ENCODE measurements around the gene SORBS1.

Gene SORBS1

DNA sequence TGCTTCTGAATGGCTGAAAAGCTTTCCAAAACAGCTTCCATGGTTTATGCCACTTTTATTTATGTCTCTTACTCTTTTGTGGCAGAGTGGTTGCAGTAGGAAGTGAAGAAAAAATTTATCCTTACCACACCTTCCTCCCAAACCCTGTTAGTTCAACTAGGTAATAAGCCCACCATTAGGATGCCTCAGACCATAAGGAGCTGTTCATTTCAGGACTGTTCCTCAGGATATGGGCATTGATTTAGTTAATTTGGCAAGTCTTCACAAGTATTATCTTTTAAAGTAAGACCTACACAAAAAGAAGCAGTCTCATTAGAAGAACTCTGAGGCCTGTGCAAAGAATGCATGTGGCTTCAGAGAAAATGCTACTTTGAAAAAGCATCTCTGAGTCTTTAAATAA is 187.5 kb downstream of the SORBS1 start:
- ATAC-seq (ENCODE audit: low read depth), result no peak
- Histone ChIP-seq H3K4me1 (ENCODE audit: insufficient read depth, poor library complexity, severe bottlenecking) (no peaks in the 10 kb centered on the region), H3K4me3 (ENCODE audit: severe bottlenecking) (no peak overlapping the region), H3K36me3 (ENCODE audit: low read depth) (no peaks in the 10 kb centered on the region), H3K27ac (ENCODE audit: poor library complexity, severe bottlenecking) (no peak overlapping the region), H3K27me3 (ENCODE audit: insufficient read depth, poor library complexity, severe bottlenecking) (peaks cover 6% of the 10 kb centered on the region), H3K9me3 (ENCODE audit: severe bottlenecking) (no peaks in the 10 kb centered on the region)
- no peak for DNase-seq (ENCODE audit: low spot score)
- TF ChIP-seq, protein P1, sequence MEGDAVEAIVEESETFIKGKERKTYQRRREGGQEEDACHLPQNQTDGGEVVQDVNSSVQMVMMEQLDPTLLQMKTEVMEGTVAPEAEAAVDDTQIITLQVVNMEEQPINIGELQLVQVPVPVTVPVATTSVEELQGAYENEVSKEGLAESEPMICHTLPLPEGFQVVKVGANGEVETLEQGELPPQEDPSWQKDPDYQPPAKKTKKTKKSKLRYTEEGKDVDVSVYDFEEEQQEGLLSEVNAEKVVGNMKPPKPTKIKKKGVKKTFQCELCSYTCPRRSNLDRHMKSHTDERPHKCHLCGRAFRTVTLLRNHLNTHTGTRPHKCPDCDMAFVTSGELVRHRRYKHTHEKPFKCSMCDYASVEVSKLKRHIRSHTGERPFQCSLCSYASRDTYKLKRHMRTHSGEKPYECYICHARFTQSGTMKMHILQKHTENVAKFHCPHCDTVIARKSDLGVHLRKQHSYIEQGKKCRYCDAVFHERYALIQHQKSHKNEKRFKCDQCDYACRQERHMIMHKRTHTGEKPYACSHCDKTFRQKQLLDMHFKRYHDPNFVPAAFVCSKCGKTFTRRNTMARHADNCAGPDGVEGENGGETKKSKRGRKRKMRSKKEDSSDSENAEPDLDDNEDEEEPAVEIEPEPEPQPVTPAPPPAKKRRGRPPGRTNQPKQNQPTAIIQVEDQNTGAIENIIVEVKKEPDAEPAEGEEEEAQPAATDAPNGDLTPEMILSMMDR (IDR thresholded peaks at IDR 0.05; ENCODE audit: poor library complexity, severe bottlenecking), result no peak

DNA sequence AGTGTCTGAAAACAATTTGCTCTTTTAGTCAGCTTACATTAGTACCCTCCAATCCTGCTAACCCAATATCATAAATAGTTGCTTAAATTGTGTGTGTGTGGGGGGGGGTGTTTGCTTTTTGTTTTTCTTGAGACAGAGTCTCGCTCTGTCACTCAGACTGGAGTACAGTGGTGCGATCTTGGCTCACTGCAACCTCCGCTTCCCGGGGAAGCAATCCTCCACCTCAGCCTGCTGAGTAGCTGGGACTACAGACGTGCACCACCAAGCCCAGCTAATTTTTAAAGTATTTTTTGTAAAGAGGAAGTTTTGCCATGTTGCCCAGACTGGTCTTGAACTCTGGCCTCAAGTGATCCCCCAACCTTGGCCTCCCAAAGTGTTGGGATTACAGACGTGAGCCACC is 196.8 kb downstream of the SORBS1 start:
- DNase-seq (ENCODE audit: low spot score), result no peak
- Histone ChIP-seq H3K27ac (ENCODE audit: poor library complexity, severe bottlenecking) (no peak overlapping the region), H3K4me3 (ENCODE audit: severe bottlenecking) (no peak overlapping the region), H3K9me3 (ENCODE audit: severe bottlenecking) (no peaks in the 10 kb centered on the region), H3K27me3 (ENCODE audit: insufficient read depth, poor library complexity, severe bottlenecking) (no peaks in the 10 kb centered on the region), H3K4me1 (ENCODE audit: insufficient read depth, poor library complexity, severe bottlenecking) (peaks cover 8% of the 10 kb centered on the region), H3K36me3 (ENCODE audit: low read depth) (no peaks in the 10 kb centered on the region)
- TF ChIP-seq, protein P1 (IDR thresholded peaks at IDR 0.05; ENCODE audit: poor library complexity, severe bottlenecking), result no peak
- no peak for ATAC-seq (ENCODE audit: low read depth)

DNA sequence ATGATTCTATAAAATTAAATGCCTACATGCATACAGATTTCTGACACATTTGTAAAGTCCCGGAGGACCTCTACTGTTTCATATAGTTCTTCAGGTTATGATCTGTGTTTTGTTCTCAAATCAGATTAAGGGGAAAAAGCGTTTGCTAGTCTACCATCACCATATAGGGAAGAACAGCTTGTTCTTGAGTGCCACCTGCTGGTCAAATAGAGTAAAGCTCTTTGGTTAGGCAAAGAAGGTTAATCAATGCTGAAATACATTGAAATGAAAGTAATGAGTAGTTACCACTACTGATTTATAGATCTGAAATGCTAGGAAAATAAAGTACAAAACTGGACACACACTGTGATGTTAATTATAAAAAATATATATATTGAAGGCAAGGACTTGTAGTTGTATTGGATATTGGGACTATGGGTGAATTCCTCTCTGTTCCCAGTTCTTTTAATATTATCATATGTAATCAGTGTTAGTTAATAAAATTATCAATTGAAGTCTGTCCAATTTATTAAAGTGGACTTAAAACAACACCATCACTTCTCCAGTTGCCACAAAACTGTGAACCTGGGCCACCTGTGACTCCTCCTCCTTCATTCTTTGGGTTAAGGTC is 197.8 kb downstream of the SORBS1 start:
- no peak overlapping the region for H3K27ac ChIP-seq (ENCODE audit: poor library complexity, severe bottlenecking)
- H3K36me3 ChIP-seq (ENCODE audit: low read depth), result no peaks in the 10 kb centered on the region
- ATAC-seq (ENCODE audit: low read depth) (peak; percentile 55; the same call in 2 of the 3 replicates), DNase-seq (ENCODE audit: low spot score) (no peak)
- no peaks in the 10 kb centered on the region for H3K9me3 ChIP-seq (ENCODE audit: severe bottlenecking)
- no peak overlapping the region for H3K4me3 ChIP-seq (ENCODE audit: severe bottlenecking)
- TF ChIP-seq, protein P1 (IDR thresholded peaks at IDR 0.05; ENCODE audit: poor library complexity, severe bottlenecking), result peak; percentile 94
- H3K27me3 ChIP-seq (ENCODE audit: insufficient read depth, poor library complexity, severe bottlenecking), result no peaks in the 10 kb centered on the region
- peaks cover 15% of the 10 kb centered on the region for H3K4me1 ChIP-seq (ENCODE audit: insufficient read depth, poor library complexity, severe bottlenecking)

DNA sequence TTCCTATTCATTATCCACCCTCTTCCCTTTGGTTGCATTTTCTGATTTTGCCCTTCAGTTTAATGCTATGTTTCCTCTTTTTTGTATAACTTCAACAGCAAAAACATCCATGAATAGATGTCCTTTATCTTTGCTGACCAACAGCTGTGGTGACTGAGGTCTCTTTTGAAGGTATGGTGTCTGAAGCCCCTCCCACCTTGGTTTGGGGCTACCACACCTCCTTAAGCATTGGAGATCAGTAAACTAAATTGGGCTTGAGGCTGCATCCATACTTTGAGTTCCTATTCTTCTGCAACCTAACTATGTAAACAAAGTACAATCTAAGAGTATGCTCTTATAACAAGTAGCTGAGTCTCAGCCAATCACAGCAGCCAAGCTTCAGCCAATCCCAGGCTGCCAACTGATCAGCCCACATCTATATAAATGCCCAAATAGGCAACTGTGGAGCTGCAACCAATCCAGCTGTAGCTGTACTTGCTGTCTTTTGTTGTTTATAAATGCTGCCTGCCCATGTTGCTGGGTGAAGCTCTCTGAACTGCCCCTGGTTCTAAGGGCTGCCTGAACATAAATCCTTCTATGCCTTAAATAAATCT is 201.0 kb downstream of the SORBS1 start:
- H3K27me3 ChIP-seq (ENCODE audit: insufficient read depth, poor library complexity, severe bottlenecking), result no peaks in the 10 kb centered on the region
- no peaks in the 10 kb centered on the region for H3K36me3 ChIP-seq (ENCODE audit: low read depth)
- no peak for DNase-seq (ENCODE audit: low spot score)
- ATAC-seq (ENCODE audit: low read depth), result peak; percentile 28; the same call in 1 of the 3 replicates
- H3K9me3 ChIP-seq (ENCODE audit: severe bottlenecking), result no peaks in the 10 kb centered on the region
- TF ChIP-seq, protein P1 (IDR thresholded peaks at IDR 0.05; ENCODE audit: poor library complexity, severe bottlenecking), result no peak
- H3K4me1 ChIP-seq (ENCODE audit: insufficient read depth, poor library complexity, severe bottlenecking), result peaks cover 21% of the 10 kb centered on the region
- no peak overlapping the region for H3K4me3 ChIP-seq (ENCODE audit: severe bottlenecking)
- H3K27ac ChIP-seq (ENCODE audit: poor library complexity, severe bottlenecking), result peak overlapping the region; percentile 15

DNA sequence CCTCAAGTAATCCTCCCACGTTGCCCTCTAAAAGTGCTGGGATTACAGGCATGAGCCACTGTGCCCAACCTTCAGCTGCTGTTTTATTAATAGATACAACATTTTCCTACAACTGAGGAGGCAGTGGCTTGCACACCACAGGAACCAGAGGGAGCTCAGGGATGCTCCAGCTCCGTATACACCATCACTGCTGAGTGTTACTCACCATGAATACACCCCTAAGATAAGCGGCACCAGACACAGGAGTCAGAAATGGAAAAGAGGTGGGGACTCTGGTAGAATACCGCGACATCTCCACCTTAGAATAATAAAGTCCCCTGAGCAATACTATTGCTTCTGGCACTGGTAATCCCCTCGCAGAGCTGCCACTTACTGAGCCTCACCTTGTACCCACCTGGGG is 201.7 kb downstream of the SORBS1 start:
- Histone ChIP-seq H3K27me3 (ENCODE audit: insufficient read depth, poor library complexity, severe bottlenecking) (no peaks in the 10 kb centered on the region), H3K9me3 (ENCODE audit: severe bottlenecking) (no peaks in the 10 kb centered on the region), H3K27ac (ENCODE audit: poor library complexity, severe bottlenecking) (no peak overlapping the region), H3K4me3 (ENCODE audit: severe bottlenecking) (no peak overlapping the region), H3K36me3 (ENCODE audit: low read depth) (no peaks in the 10 kb centered on the region), H3K4me1 (ENCODE audit: insufficient read depth, poor library complexity, severe bottlenecking) (peaks cover 21% of the 10 kb centered on the region)
- TF ChIP-seq, protein P1 (IDR thresholded peaks at IDR 0.05; ENCODE audit: poor library complexity, severe bottlenecking), result no peak
- DNase-seq (ENCODE audit: low spot score) (no peak), ATAC-seq (ENCODE audit: low read depth) (no peak)

Data from RWPE2 (cell line).